ENCODE data around the gene MACROD2.

Gene MACROD2

DNA sequence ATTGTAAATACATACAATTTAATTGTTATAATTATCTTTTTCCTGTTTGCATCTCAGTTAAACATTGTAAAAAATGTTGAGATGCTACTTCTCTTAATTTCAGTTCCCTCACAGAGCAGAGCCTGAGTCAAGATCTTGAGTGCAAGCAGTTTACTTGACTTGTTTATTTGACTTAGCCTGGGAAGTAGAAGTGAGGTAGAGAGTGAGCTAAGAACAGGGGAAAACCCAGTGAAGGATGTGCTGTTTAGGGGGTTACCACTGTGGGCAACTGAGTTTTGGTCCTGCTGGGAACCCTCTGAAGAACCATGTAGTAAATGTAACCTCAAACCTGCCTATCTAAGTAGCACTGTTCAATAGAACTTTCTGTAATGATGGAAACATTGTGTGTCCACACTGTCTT lies 837.3 kb downstream of the MACROD2 start:
- DNase-seq, result no peak

DNA sequence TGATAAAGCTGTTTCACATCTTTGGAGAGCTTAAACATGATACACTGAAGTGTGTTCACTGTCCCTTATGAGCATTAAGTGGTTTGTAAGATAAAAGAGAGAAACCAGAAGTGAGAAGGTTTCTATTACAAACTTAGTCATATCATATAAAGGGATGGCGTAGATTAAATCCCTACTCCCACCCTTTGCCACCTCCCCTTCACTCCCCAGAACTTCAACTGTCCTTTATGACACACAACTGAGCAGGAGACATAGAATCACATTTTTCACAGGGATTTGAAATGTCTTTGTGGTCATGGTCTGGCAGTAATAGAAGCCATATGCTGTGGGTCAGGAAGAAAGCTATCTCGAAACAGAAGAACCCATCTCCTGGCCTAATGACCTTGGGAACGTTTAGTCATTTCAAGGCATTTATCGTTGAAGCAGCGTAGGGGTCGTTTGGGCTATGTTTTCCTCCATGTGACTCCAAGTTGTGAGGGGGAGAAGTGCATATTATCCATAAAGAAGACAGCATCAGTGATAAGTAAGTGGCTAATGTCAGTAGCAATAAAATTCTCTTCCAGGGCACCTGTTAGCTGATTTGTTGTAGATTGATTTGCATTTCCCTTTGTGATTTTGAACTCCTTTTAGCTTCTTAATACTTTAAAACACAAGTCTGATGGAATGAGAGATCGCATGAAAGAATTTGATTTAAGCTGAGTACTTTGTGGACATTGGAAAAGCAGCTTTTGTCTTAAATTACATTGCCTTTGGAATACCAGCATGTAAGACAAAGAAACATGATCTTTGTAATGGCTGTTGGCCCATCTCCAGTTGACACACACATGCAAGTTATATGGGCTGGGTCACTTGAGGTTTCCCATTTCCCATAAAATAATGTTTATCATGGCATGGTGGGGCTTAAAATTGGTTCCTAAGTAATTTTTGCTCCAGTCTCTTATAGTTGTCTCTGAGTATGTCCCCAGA lies 843.6 kb downstream of the MACROD2 start:
- DNase-seq, result no peak

DNA sequence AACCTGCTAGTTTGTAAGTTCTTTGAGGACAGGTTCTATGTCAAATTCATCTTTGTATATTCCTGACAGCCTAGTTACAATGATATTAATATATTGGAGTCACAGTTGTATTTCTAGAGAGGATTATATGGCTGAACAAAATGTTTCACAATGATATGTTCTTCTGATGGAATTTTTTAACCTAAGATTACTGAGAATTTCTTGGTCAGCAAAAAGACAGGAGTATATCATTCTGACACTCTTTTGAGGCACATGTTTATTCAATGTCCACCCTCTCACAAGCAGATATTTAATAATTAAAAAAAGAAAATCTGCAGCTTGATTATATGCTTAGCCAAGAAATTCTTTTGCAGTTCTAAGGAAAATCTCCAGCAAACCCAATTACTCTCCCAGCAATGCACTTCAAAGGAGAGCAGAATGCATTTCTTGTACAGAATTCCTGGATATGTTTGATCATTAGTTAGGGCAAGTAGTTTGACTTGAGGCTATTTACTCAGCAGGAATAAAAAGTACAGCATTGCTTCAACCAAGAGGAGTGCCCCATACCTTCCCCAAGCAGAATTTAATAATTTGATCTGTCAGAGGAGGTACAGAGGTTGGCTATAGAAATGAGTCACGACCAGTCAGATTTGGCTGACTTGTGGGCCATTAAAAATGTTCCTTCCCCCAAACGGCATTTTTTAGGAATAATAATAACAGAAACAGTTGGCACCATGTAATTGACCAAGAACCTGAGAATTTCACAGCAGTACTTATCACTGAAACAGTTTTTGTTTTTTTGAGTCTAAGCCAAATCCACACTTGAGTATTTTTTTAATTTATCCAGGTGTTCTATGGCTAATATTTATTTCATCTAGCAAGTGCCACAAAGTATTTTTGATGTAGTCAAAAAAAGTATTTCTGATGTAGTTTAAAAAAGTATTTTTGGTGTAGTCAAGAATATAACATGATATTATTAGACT lies 850.2 kb downstream of the MACROD2 start:
- DNase-seq, result no peak

DNA sequence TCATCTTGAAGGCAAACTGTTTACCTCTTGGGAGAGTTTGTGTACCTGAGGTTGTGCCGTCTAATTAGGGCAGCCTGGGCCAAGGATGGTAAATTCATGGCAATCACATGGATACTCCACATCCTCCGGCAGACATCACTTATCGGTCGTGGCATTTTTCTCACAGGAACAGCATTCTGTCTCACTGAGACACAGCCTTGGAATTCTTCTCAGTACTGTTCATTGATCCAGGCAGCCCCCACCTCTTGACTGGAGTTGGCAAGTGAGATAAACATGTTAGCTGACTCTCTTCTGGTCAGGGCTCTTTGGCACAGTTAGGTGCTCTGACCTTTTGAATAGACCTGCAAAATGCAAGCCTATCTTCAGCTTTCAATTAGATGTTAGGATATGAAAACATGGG lies 853.5 kb downstream of the MACROD2 start:
- no peak for DNase-seq

DNA sequence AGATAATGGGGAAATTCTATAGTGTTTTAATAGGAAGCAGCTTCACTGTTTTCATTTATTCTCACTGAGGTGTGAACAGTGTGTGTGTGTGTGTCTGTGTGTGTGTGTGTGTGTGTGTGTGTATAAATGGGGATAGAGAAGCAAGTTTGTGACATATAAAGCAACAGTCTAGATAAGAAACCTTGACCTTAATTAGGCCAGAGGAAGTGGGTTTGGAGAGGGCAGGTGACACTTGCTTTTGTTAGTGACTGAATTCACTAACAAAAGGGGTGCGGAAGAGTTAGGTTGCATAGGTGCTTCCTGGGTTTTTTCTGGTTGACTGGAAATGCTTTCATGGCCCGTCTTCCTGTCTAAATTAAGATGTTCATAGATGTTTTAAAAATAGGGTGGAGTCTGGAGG lies 857.8 kb downstream of the MACROD2 start:
- DNase-seq, result no peak

DNA sequence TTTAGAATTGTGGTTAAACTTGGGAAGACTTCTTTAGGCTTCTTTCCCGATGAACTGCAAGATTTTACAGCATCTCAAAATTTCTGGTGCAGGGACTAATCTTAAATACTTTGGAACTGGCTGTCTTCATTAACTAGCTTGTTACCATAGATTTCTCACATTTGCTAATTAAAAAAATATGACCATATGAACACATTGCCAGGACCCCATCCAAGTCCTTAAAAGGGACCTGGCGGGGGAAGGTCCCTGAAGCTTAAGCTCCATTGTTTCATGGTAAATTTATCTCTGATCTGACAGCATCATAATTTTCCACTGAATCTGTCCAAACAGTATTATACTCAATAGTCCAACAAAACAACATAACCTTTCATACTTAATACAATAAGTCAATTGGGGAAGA lies 859.9 kb downstream of the MACROD2 start:
- no peak for DNase-seq

DNA sequence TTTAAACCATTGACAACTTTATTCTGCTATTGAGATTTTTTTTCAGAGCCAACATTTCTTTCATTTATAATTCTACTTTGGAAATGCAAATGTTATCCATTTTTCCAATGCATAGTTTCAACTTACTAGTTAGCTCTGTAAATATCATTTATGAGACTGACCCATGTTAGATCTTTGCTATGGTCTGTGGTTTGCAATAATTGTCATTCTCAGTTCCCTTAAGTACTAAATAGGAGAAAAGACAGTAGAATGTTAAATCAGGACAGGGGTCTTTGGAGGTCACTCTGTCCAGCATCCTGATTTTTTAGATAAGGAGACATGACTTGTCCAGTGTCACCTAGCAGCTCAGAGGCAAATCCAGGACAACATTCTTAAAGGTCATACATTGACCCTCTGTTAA lies 864.3 kb downstream of the MACROD2 start:
- DNase-seq, result no peak

DNA sequence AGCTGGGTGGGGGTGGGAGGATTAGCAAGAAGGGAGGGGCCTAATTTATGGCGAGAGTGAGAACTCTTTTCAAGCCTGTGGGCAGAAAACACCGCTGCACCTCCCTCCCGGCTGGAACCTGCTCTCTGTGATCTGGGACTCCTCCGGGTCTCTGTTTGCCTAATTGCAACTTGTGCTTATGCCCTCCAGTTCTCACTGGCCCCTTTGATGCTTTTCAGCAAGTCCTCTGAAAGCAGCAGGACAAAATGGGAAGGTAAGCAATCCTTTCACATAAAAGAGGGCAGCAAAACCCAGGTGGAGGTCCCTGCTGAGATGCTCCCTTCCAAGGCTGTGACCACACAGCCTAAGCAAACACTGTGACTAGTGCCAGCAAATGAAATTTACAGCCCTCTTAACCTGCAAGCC lies 865.1 kb downstream of the MACROD2 start:
- no peak for DNase-seq

DNA sequence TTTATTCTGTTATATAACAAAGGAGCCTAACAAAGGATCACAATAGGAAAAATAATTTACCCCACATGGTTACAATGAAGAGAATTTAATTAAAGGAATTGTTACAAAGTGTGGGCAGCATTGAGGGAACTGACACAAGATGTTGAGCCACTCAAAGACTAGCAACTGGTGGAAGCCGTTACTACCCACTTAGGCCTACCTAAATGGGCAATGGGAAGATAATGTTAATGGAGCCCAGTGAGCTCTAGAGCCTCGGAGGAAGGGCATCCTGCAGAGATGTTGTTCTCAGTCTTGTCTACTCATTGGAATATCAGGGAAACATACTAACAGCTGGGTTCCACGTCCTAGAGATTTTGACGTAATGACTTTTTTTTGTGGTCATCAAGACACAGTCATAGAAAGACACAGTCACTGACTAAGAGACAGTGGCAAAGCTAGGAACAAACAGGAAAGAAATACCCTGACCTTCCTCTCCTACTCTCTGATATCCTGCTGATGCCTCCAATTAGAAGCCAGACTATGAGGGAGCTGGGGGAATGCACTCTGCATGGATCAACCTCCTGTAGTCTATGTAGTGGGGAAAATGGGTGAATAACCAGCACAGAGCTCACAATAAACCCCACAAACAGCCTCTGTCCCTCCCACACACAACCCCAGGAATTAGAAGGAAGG lies 865.8 kb downstream of the MACROD2 start:
- no peak for DNase-seq

DNA sequence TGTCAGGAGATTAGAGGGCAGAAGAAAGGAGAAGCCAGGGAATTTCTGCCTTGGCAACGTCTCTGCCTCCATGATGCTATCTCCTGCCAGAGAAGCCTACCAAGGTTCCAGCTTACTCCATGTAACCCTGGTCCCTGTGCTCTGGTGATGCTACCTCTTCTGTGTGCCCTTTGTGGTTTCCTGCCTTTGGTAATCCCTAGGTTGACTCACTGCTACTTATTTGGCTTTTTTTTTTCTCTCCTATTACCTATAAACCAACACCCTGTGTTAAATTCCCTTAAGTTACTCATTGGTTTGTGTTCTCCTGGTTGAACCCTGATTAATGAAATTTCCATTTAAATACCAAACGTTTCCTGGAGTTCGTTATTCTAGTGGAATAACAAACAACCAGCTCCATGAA lies 869.9 kb downstream of the MACROD2 start:
- no peak for DNase-seq

DNA sequence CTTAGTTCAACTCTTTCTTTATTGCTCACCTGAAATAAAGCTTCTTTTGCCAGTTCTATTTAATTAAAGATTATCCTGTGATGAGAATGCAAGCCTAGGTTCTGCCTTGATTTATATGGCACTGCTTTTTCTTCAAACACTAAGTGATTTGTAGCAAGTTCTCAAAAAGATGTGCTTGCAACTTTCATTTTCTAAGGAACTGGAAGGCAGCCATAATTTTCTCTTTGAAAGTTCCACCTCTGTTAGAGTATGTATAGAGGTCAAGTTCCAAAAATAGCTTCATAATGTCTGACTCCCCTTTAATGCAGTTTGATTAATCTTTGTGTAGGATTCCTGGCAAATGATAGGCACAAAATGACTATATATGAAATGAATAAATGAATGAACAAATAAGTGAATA lies 870.4 kb downstream of the MACROD2 start:
- DNase-seq, result no peak

DNA sequence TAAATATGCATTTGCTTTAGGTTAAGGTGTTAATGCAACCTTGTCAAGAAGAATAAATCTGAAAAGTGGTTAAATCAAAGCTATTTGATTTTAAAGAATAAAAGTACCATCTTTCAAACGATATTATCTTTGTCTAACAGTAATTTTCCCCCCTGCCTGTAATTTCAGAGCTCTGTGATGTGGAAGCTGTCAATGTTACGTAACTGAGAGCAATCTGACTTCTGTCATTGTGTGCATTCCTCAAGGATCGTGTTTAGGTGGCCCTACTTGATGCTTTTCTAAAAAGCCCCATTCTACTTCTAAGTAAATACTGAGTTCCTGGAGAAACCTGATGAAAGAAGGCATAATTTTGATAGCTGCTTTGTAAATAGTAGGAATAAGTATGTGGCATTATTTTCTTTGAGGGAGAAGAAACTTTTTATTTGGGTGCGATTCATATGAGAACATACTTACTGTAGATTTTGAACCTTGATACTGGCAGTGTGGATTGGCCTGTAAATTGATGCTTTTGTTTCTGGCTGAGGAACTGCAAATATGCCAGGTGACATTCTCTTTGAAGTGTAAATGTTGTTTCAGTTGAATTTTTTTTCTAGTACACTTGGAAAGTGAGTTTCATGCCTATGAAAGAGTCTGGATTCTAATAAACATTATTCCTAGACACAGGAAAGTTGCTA lies 871.7 kb downstream of the MACROD2 start:
- DNase-seq, result no peak

DNA sequence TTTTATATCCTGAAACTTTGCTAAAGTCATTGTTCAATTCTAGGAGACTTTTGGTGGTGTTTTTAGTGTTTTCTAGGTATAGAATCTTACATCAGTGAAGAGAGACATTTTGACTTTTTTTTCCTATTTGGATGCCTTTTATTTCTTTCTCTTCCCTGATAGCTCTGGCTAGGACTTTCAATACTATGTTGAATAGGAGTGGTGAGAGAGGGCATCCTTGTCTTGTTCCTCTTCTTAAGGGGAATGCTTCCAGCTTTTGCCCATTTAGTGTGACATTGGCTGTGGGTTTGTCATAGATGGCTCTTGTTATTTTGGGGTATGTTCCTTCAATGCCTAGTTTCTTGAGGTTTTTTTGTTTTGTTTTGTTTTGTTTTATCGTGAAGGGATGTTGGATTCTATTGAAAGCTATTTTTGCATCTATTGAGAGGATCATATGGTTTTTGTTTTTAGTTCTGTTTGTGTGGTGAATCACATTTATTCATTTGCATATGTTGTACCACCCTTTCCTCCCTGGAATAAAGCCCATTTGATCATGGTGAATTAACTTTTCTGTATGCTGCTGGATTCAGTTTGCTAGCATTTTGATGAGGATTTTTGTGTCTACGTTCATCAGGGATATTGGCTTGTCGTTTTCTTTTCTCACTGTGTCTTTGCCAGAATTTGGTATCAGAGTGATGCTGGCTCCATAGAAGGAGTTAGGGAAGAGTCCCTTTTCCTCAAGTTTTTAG lies 882.1 kb downstream of the MACROD2 start:
- DNase-seq, result no peak

DNA sequence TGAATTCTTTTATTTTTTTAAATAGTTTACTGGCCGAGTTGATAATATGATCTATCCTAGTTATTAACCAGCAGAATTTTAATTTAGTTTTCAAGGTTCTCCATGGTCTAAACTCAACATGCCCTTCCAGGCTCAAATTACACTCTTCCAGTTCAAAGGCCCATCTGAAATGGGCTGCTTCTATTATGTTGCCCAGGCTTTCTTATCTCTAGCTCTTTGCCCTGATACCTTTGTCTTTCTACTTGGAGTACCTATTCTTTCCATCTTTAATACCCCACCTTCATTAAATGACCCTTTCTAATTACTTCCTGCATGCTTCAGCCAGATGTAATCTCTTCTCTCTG lies 883.3 kb downstream of the MACROD2 start:
- no peak for DNase-seq

DNA sequence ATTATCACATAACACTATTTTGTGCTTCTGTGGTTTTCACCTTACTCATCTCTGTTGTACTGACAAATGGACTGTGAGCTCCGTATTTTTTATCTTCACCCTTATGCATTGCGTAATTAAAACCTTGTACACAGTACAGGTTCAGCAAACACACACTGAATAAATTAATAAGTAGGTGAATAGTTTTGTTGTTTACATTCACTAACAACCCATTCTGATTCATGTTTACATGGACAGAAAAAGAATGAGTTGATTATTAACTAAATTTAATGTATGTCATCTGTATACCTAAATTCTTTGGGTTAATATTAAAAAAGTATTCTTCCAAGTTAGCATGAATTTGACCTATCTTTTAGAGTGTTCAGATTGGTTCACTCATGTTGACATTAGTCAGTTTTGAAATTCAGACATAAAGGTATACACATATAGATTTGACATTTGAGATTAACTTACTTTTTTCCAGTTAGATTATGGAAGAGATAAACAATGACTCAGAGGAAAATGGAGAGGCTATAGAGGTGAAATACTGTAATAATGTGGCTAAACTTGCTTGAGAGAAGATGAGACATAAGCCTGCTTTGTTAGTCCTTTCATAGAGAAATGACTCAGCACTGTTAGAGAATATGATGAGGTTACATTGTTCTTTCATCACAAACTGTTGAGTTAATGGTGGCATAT lies 883.8 kb downstream of the MACROD2 start:
- no peak for DNase-seq

DNA sequence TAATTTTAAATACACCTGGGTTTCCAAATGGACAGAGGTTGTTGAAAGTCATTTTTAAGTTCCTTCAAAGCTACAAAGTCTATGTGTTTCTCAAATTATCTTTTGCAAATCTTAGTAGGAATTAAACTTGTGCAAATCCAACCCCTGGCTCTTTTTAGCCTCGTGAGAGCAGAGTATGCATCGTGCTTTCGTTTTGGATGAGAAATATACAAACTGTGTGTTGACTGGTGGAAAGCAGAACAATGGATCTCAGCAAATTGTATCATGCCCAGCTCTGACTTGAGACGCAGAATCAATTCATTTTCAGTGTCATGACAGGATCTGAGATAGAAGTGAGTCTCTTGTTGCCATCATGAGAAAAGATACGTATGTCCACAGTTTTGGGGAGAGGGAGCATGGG lies 884.5 kb downstream of the MACROD2 start:
- DNase-seq, result no peak

DNA sequence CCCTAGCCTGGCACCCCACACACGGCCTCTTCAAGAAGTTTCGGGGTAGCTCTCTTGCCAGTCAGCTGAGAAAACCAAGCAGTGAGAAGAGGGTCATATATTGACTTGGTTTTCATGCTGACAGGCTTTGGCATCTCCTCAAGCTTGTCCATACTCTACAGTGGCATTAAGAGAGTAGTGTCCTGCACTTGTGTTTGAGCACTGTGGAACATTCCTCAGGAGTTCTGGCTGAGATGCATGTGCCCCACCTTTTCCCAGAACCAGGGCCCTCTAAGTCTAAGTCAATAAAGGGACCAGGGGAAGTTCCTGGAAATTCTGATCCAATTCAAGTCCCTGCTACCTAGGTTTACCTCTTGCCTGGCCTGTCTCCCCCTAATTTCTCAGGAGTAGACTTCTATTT lies 886.2 kb downstream of the MACROD2 start:
- no peak for DNase-seq

DNA sequence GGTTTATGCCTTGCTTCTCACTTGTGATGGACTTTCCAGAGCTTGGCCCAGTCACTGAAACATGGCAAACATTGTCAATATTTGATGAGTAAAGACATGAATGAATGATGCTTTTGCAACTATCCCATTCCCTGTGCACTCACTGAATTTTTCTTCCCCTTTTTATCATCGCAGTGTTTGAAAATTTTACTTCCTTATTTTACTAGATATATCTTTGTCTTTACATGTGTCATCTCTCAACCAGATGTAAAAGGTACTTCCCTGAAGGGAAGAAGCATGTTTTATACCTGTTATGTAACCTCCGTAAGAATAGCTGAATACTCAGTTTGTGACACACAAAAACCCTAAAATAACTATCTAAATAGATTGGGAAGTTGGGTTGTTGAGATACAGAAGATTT lies 886.8 kb downstream of the MACROD2 start:
- DNase-seq, result no peak

DNA sequence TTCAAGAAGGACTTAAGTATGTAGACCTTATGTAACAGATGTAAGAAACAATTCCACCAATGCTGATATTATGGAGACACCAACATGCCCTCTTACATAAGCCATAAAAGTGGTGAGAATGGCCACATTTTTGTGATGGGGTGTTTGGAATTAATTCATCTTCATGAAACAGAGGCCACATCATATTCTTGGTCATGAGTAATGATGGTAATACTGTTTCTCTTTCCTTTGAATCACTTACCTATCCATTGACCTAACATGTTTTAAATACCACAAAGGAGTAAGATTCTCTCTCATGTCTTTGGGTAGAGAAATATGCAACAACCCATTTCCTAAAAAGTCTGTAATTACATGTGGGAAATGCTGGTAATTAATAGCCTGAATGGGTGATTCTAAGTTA lies 887.5 kb downstream of the MACROD2 start:
- DNase-seq, result no peak

DNA sequence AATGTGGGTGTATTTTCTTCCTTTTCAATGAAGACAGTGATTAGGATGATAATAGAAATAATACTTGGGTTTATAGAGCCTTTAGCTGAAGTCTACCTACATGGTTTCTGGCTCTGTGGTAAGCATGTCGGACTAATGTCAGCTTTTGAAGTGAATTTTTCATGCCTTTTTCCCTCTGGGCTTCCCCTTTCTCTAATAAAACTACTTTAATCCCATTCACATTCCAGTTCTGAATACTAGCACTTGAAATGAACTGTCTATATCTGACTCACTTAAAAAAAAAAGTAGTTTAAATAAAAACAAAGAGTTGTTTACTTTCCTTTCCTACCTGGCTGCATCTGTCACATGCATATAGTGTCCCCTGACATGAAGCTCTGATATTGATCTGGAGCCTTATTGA lies 888.0 kb downstream of the MACROD2 start:
- DNase-seq, result no peak

DNA sequence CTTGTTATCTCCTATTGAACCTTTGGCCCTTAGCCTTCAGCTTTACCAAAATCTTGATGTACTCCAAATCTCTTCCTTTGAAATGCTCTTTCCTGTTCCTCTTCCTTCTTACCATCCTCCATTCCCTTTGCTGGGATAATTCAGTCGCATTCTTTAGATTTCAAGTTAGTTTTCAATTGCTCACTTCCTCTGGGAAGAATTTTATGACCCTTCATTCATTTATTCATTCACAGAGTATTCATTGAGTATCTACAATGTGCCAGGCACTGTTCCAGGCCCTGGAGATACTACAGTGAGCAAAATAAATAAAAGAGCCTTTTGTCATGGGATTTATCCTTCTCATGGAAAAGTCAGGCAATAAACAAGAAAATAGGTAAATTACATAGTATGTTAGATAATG lies 890.3 kb downstream of the MACROD2 start:
- DNase-seq, result no peak
